HepG2 (cell line): ENCODE data around the gene STX1B. TPM values are rescaled to one million over a fixed set of nuclear protein-coding genes. Genes with fewer than 3 reads are reported as not detected.

Experiments used
- BORCS8-MEF2B ChIP-seq: sonication (generic); formaldehyde crosslinking; IDR thresholded peaks from 2 replicates; pipeline ENCODE4 v1.8.0; 2022; ENCODE audit warnings: mild to moderate bottlenecking, missing genetic modification reagents
- CBX2 ChIP-seq, 2 experiments: fragments of 200-600 bp in 1 of 2; sonication (generic); formaldehyde crosslinking in 1 of 2; IDR thresholded peaks; 2 replicates each; pipeline versions ENCODE4 v1.7.0 to v1.8.1; 2018 to 2022; ENCODE audit warnings: low read depth in 2 of 2, low read length in 1 of 2, mild to moderate bottlenecking in 1 of 2, missing genetic modification reagents in 1 of 2
- EED ChIP-seq: sonication (generic); formaldehyde crosslinking; IDR thresholded peaks from 2 replicates; pipeline ENCODE4 v1.5.0; 2020; ENCODE audit warnings: mild to moderate bottlenecking, missing genetic modification reagents
- MAZ ChIP-seq, 2 experiments: sonication (generic) in 1 of 2; formaldehyde crosslinking in 1 of 2; IDR thresholded peaks; 2 replicates each; pipeline versions ENCODE4 v1.5.0 to v1.6.1; 2012 to 2020; ENCODE audit warnings: low read depth in 2 of 2, mild to moderate bottlenecking in 2 of 2, borderline replicate concordance in 1 of 2, improper control_type of control experiment in 1 of 2, low read length in 1 of 2, missing genetic modification reagents in 1 of 2, moderate library complexity in 1 of 2
- POGZ ChIP-seq: sonication (generic); formaldehyde crosslinking; IDR thresholded peaks from 2 replicates; pipeline ENCODE4 v1.4.0; 2020; ENCODE audit warnings: mild to moderate bottlenecking, missing genetic modification reagents
- POLR2A ChIP-seq, 2 experiments: IDR thresholded peaks; 2 replicates each; pipeline ENCODE4 v1.6.1; 2011; ENCODE audit warnings: low read depth in 2 of 2, low read length in 2 of 2, mild to moderate bottlenecking in 1 of 2, moderate library complexity in 1 of 2; ENCODE audit not compliant: insufficient read depth in 1 of 2
- RFX5 ChIP-seq: IDR thresholded peaks from 2 replicates; pipeline ENCODE4 v1.6.1; 2011; ENCODE audit warnings: low read depth, low read length, improper control_type of control experiment
- RFXANK ChIP-seq: IDR thresholded peaks from 2 replicates; pipeline ENCODE4 v1.6.1; 2016
- SP1 ChIP-seq, 2 experiments: fragments of 450-650 bp in 1 of 2; sonication (generic) in 1 of 2; formaldehyde crosslinking in 1 of 2; IDR thresholded peaks; 2 replicates each; pipeline versions ENCODE4 v1.4.0 to v1.6.1; 2016 to 2020; ENCODE audit warnings: missing genetic modification reagents in 1 of 2
- SUZ12 ChIP-seq: fragments of 150-350 bp; IDR thresholded peaks from 2 replicates; pipeline ENCODE4 v1.6.1; 2014; ENCODE audit warnings: low read depth, low read length
- ZFX ChIP-seq: sonication (generic); formaldehyde crosslinking; IDR thresholded peaks from 2 replicates; pipeline ENCODE4 v1.4.0; 2020; ENCODE audit warnings: mild to moderate bottlenecking, low read depth, missing genetic modification reagents, moderate library complexity
- ZNF224 ChIP-seq: sonication (generic); formaldehyde crosslinking; IDR thresholded peaks from 2 replicates; pipeline ENCODE4 v1.5.0; 2020; ENCODE audit warnings: mild to moderate bottlenecking, missing genetic modification reagents
- ZNF574 ChIP-seq: sonication (generic); formaldehyde crosslinking; IDR thresholded peaks from 2 replicates; pipeline ENCODE4 v1.4.0; 2020; ENCODE audit warnings: missing genetic modification reagents
- ZNF609 ChIP-seq: sonication (generic); formaldehyde crosslinking; IDR thresholded peaks from 2 replicates; pipeline ENCODE4 v1.4.0; 2020; ENCODE audit warnings: mild to moderate bottlenecking, missing genetic modification reagents, borderline replicate concordance
- ZSCAN25 ChIP-seq: sonication (generic); formaldehyde crosslinking; IDR thresholded peaks from 2 replicates; pipeline ENCODE4 v1.8.0; 2022; ENCODE audit warnings: mild to moderate bottlenecking, missing genetic modification reagents
- polyA plus RNA-seq, 8 experiments: library from polyadenylated mRNA; depleted of rRNA in 3 of 8; stranded (reverse) in 7 of 8; unstranded in 1 of 8; fragments of >200 nt; fragmentation: Illumina TruSeq in 4 of 8; extraction: Trizol in 4 of 8; gene quantifications; 2 replicates each; pipeline versions ENCODE4 v1.2.1 to v1.2.3, GENCODE V29; 2011 to 2016; ENCODE audit warnings: low read depth in 4 of 8, missing spikeins in 1 of 8, mixed read lengths in 1 of 8; ENCODE audit not compliant: insufficient read depth in 1 of 8
- total RNA-seq, 5 experiments: library from RNA; depleted of rRNA; stranded (reverse); fragments of >200 nt; fragmentation: Illumina TruSeq; extraction: Trizol; gene quantifications; 2 replicates each; pipeline ENCODE4 v1.2.3, GENCODE V29; 2016; ENCODE audit warnings: low read depth in 1 of 5
- TF ChIP-seq, protein P1 (sequence below): sonication (generic); formaldehyde crosslinking; IDR thresholded peaks from 2 replicates; pipeline ENCODE4 v1.8.1; 2022; ENCODE audit warnings: low read depth, mild to moderate bottlenecking, missing genetic modification reagents

Gene STX1B
- total and polyA plus RNA-seq, 2 of the 13 experiments (the other 11 are each of a cell fraction or from before 2014, with no cell fraction given) = 2.1 to 3.0 TPM

DNA sequence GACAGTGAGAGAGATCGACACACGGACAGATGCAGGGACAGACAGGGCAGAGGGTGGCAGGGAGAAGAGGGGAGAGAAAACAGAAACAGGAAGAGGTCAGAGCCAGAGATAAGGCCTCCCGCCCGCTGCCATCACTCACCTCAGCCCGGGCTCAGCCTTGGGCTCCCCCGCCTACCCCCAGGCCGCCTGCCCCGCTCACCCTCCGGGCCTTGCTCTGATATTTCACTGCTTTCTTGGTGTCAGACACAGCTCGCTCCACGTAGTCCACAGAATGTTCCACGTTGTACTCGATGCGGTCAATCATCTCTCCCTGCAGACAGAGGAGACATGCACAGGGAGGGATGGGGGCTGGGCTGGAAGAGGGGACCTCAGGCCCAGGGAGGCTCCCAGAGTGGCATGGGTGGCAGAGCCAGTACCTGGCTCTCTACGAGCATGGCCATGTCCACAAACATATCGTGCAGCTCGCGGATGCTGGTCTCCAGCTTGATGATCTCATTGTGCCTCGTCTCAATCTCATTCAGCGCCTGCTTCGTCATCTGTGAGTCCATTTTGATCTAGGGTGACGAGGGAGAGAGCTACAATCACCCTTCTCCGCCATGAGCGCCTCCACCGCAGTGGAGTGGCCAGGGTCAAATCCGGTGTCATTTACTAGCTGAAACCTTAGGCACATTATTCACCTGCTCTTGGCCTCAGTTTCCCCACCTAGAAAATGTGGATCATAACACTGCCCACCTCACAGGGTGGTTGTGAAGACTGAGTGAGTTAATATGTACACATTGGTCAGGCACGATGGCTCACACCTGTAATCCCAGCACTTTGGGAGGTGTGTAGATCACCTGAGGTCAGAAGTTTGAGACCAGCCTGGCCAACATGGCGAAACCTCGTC lies 17.3 kb downstream of the STX1B start (continued):
- TF ChIP-seq SUZ12 (no peak), ZNF224 (no peak), ZSCAN25 (no peak), ZNF609 (no peak), POGZ (CRISPR knock-in tag) (no peak), MAZ (IDR thresholded peaks at IDR 0.05; ENCODE audit: borderline replicate concordance, low read depth, low read length) (no peak), MAZ (CRISPR knock-in tag; IDR thresholded peaks at IDR 0.05; ENCODE audit: low read depth) (0 out of 2 replicates have a peak, but pooled peaks have one; percentile 27), SP1 (IDR thresholded peaks at IDR 0.05) (no peak), SP1 (CRISPR knock-in tag; IDR thresholded peaks at IDR 0.05) (no peak), CBX2 (IDR thresholded peaks at IDR 0.05; ENCODE audit: low read depth, low read length) (no peak), CBX2 (CRISPR knock-in tag; IDR thresholded peaks at IDR 0.05; ENCODE audit: low read depth) (no peak), ZFX (peak; percentile 30; the same call in 1 of the 2 replicates), EED (CRISPR knock-in tag) (peak; percentile 71; the same call in 1 of the 2 replicates), RFX5 (no peak), BORCS8-MEF2B (CRISPR knock-in tag) (no peak), POLR2A (IDR thresholded peaks at IDR 0.05; ENCODE audit: insufficient read depth in 1 of 2, low read depth in 2 of 2, low read length in 2 of 2) (no peak), ZNF574 (CRISPR knock-in tag) (no peak), RFXANK (CRISPR knock-in tag) (no peak)
- TF ChIP-seq, protein P1, sequence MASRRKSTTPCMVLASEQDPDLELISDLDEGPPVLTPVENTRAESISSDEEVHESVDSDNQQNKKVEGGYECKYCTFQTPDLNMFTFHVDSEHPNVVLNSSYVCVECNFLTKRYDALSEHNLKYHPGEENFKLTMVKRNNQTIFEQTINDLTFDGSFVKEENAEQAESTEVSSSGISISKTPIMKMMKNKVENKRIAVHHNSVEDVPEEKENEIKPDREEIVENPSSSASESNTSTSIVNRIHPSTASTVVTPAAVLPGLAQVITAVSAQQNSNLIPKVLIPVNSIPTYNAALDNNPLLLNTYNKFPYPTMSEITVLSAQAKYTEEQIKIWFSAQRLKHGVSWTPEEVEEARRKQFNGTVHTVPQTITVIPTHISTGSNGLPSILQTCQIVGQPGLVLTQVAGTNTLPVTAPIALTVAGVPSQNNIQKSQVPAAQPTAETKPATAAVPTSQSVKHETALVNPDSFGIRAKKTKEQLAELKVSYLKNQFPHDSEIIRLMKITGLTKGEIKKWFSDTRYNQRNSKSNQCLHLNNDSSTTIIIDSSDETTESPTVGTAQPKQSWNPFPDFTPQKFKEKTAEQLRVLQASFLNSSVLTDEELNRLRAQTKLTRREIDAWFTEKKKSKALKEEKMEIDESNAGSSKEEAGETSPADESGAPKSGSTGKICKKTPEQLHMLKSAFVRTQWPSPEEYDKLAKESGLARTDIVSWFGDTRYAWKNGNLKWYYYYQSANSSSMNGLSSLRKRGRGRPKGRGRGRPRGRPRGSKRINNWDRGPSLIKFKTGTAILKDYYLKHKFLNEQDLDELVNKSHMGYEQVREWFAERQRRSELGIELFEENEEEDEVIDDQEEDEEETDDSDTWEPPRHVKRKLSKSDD = no peak
